Stimulated activated CD4-positive, alpha-beta T cell treated with anti-CD3 and anti-CD28 coated beads, Interleukin-4, amount 100 ng/mL, for 24 hours (primary cell): ENCODE results near the gene TWF1.
"Not testable (repeated sequence)": the region's sequence is repeated elsewhere in the genome, so short reads cannot be mapped to it uniquely, and the experiment has no call there.

Experiments
- DNase-seq: peaks from one replicate; pipeline ENCODE4 v3.0.0-alpha.2; 2020

TWF1 gene

GRCh38 chr12:43805149-43805859, 813 bp downstream of the TWF1 start:
- no peak for DNase-seq

DNA sequence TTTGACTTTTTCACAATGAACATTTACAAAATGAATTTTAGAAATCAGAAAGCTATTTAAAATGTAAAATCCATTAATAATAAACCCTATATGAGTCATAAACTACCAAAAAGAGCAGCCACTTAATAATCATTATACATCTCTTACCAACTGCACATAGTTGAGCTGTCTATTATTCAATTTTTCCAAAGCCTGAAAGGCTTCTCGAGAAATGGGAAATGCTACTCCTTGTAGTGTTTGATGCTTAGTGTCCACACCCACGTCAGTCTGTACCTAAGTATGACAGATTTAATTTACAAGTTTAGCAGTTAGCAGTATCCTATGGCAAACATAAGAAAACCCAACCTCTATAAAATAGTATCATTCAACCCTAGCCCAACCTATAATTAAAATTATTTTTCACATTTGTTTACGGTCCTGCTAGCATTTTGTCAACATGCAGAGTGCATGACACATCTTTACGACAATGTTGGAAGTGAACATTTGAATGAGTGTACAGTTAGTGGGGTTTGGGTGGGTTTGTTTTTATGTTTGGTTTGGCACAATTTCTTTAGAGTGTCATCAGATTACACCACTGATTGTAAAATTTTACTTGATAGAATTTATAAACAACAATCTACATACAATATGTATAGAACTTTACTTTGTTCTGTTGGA, 8.4 kb downstream of the TWF1 start:
- no peak for DNase-seq

DNA sequence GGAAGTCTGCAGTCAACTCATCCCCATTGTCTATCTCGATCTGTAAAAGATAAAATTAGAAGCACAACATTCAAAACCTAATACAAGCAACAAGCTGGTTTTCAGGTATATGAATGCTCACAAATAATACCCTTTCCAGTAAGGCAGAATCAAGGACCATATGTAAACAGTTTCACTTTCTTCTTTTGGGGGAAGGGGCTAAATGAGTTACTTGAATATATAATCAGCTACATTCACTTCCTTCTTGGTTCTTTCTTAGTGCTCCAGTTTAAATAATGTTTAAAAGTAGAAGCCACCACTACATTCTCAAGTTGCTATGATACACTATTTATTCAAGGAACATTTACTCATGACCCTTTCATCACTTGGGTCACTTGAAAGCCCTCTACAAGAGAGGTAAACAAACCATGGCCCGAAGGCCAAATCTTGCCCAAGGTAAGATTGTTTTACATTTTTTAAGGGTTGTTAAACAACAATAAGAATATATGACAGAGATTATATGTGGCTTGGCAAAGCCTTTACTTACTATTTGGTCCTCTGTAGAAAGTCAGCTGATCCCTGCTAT, 10.3 kb downstream of the TWF1 start:
- no peak for DNase-seq

DNA sequence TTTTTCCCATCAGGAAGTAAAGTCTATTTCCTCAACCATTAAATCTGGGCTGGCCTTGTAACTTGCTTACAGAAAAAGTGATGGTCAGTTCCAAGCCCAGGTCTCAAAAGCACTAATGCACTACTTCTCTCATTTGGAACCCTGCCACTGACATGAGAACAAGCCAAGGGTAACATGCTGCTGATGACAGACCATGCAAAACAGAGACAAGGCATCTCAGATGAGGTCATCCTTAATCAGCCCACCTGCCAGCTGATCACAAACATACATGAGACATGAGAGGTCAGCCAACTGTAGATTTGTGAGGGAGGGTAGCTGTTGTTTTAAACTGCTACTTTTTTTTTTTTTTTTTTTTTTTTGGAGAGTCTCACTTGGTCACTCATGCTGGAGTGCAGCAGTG, 16.2 kb downstream of the TWF1 start:
- DNase-seq = no peak

DNA sequence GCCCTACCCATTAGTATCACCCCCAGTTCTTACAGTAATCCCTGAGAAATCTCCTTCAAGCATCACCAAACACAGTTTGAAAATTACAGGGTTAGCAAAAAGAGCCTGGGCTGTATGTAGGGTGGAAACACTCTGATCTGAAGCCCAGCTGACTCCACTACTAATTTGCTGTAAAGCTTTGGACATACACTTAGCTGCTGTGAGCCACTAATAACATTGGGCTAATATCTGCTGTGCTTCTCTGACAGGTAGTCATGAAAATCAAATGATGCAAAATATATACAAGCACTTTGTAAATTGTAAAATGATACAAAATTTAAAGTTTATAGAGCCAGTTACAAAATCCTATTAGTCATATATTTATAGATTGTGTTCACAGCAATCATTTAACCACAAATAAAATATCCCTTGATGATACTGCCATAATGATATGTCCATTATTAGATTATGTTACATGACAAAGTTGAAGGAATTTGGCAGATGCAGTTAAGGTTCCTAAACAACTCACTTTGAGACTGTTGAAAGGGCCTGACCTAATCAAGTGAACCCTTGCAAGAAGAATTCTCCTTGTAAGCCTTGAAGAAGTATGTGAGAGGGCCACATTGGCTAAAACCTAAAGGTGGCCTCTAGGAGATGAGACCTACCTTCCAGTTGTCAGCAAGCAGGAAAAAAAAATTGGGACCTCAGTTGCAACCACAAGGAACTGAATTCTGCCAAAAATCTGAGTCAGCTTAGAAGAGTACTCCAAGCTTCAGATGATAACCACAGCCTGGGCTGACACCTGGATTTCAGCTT, 19.0 kb downstream of the TWF1 start:
- DNase-seq = no peak

DNA sequence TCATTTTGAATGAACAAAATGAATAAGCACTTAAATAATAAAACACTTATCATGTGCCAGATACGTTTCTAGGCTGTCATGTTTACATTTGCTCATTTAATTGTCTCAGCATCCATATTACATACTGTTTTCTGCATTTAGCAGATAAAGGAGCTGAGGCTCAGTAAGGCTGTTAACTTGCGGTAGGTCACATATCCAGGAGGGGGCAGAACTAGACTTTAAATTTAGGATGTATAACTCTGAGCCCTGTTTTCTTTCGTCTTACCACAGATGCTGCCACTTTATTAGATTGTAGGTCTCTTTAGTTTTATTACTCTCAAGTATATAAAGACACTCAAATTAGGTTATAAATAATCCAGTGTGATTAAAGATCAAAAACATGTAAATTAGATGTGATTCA, 29.6 kb downstream of the TWF1 start:
- no peak for DNase-seq

GRCh38 chr12:43766291-43766690, 39.8 kb downstream of the TWF1 start:
- DNase-seq = no peak

DNA sequence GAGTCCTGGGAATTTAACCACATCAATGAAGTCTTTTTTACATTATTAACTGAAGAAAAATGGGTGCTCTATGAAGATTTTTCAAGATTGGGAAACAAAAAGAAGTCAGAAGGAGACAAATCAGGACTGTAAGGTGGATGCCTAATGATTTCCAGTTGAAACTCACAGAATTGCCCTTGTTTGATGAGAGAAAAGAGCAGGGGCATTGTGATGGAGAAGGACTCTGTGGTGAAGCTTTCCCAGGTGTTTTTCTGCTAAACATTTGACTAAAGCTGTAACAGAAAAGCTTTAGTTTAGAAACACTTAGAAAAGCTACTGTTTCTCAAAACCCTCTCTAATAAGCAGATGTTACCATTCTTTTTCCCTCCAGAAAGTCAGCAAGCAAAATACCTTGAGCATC, 41.6 kb downstream of the TWF1 start:
- no peak for DNase-seq

- no peak for DNase-seq
Observed at GRCh38 chr12:43763769-43764168, 42.3 kb downstream of the TWF1 start.

GRCh38 chr12:43762596-43762995, 43.5 kb downstream of the TWF1 start:
- no peak for DNase-seq

DNA sequence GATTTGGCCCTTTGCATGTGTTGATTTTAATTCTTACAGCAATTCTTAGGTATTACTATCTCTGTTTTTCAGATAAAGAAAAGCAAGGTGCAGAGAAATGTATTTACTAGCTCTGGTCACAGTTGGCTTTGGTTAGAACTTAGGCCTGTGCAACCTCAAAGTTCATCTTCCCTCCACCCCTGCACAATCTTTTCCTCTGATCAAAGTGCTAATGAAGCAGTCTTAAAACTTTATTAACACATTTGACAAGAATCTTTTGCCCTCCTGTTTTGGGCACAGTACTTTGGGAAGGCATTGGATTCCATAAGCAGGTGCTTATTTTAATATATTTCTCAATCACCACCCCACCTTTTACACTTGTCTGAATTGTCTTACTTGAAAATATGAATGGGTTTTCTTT, 44.6 kb downstream of the TWF1 start:
- no peak for DNase-seq

DNA sequence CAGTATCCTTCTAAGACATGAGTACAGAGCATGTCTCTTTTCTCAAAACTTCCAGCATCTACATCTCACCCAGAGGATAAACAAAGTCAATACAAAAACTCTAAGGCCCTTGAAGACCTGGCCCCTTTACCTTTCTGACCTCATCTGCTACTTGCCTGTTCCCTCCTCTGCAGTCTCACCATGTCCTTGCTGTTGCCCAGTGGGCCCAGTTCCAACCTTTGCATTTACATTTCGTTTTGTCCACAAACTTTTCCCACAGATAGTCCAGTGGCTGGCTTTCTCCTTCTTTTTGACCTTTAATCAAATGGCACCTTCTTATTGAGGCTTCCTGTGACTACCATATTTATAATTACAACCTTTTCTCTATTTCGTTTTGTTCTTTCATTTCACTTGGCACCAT, 45.7 kb downstream of the TWF1 start:
- no peak for DNase-seq

GRCh38 chr12:43758728-43759563, 47.2 kb downstream of the TWF1 start, which contains the start of the genes IRAK4 and PUS7L:
TSS of gene IRAK4 (plus strand) at chr12:43758951. CDS start at chr12:43768112, 9,161 bp downstream.
TSS of gene PUS7L (minus strand) at chr12:43758790. CDS start at chr12:43755245, 3,545 bp downstream.
- peak; percentile 96 for DNase-seq

DNA sequence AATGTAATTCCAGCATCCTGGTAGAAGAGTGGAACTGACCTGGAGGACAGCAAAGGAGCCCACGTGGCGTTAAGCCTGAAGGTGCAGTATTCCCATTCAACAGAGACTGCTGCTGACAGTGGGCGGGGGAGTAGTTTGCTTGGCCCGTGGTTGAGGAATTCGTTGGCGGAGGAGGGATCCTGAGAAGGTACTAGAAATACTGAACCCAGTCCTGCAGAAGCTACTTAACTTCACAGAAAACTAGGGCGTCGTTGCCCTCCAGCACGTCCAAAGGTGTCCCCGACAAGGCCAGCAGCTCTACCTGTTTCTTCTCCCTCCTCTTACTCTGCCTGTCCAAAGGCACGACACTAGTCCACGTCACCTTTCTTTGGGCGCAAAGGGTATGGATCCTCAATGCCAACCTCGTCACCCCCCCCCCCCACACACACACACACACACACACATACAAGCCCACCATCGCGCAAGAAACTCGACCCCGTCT, 47.8 kb downstream of the TWF1 start:
- no peak for DNase-seq

- DNase-seq = no peak
Observed at GRCh38 chr12:43754015-43754414, 52.1 kb downstream of the TWF1 start.

- not testable (repeated sequence) for DNase-seq
Observed at GRCh38 chr12:43751360-43751759, 54.8 kb downstream of the TWF1 start.

GRCh38 chr12:43750814-43751213, 55.3 kb downstream of the TWF1 start:
- no peak for DNase-seq

DNA sequence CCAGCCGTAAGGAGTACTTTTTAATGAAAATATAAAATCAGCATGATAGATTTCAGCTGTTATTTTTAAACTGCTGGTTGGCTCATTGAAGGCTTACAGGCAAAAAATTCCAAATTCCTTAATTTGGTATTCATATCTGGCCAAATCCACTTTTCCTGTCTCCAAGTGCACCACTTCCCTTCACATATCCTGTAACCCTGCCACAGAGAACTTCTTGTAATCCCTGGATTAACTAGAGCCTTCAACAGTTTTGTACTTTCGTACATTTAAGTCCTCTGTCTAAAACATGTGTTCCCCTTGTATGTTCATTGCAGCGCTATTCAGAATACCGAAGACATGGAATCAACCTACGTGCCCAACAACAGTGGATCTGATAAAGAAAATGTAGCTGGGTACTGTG, 57.1 kb downstream of the TWF1 start:
- no peak for DNase-seq

DNA sequence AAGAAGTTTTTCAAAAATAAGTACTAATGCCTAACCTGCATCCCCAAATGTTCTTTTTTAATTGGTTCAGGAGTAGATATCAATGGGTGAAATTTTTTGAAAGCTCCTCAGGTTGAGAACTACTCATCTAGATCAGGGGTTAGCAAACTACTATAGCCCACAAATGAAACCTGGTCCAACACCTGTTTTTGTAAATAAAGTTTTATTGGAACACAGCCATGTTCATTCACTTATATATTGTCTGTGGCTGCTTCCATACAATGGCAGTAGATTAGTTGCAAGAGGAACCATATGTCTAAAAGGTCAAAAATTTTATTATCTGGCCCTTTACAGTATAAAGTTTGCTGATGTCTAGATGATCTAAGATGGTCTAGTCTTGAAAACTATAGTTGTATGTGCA, 61.3 kb downstream of the TWF1 start:
- no peak for DNase-seq
